Testis (tissue), 3 donors: ENCODE results near the gene CFAP65. TPM values are rescaled to one million over a fixed set of nuclear protein-coding genes. Genes with fewer than 3 reads are reported as not detected.

Experiments used
- DNase-seq: peaks from one replicate; pipeline ENCODE4 v3.0.0-alpha.2; 2019
- H3K27ac ChIP-seq, 2 donors: fragments of 200-600 bp; sonication (generic); one replicate each; pipeline ENCODE4 v1.5.1; 2019
- H3K27me3 ChIP-seq: fragments of 200-600 bp; sonication (generic); one replicate; pipeline ENCODE4 v1.5.1; 2019
- H3K36me3 ChIP-seq: fragments of 200-600 bp; sonication (generic); one replicate; pipeline ENCODE4 v1.5.1; 2017; ENCODE audit warnings: low read depth; ENCODE audit errors: missing control alignments
- H3K4me1 ChIP-seq: fragments of 200-600 bp; sonication (generic); one replicate; pipeline ENCODE4 v1.5.1; 2019
- H3K4me3 ChIP-seq, 2 donors: fragments of 200-600 bp; sonication (generic); one replicate each; pipeline ENCODE4 v1.5.1; 2017 to 2019
- H3K9me3 ChIP-seq: fragments of 200-600 bp; sonication (generic); one replicate; pipeline ENCODE4 v1.5.1; 2017
- CTCF ChIP-seq, 3 experiments: fragments of 450-650 bp in 2 of 3; fragments of 200-600 bp in 1 of 3; sonication (generic) in 1 of 3; IDR thresholded peaks; one replicate each; pipeline ENCODE4 v1.5.1; 2016 to 2019; ENCODE audit warnings: antibody characterized with exemption in 3 of 3, mild to moderate bottlenecking in 2 of 3, moderate library complexity in 1 of 3
- POLR2A ChIP-seq: fragments of 450-650 bp; IDR thresholded peaks from one replicate; pipeline ENCODE4 v1.6.1; 2017; ENCODE audit warnings: antibody characterized with exemption, mild to moderate bottlenecking, moderate library complexity
- WGBS, 2 donors: methylation state at CpG; one replicate each; pipeline ENCODE4 v1.1.5; 2018; 5-methylcytosine and 5-hydroxymethylcytosine counted together
- intact Hi-C: fragments of 100-400 bp; cut with DNase I; formaldehyde crosslinking; loops from one replicate; pipeline ENCODE4 v1.15.1; 2023; ENCODE audit warnings: low total_unique reads
- polyA plus RNA-seq: library from polyadenylated mRNA; stranded (reverse); fragments of 350-450 nt; fragmentation: Illumina TruSeq; extraction: RNeasy Lipid Tissue Mini Kit (QIAGEN cat#74804); gene quantifications from one replicate; pipeline ENCODE4 v1.2.3, GENCODE V29; 2014; ENCODE audit warnings: low read depth, low replicate concordance; ENCODE audit not compliant: insufficient read depth
- total RNA-seq, 2 donors: library from RNA; depleted of rRNA; stranded (reverse); fragments of >200 nt; gene quantifications; one replicate each; pipeline ENCODE4 v1.2.3, GENCODE V29; 2016

Gene CFAP65
- total and polyA plus RNA-seq, 3 donors from 2014 or later, result 15.5 to 42.9 (median 23.7) TPM

- no peak for TF ChIP-seq CTCF (IDR thresholded peaks at IDR 0.05)
- no peak for TF ChIP-seq POLR2A
- Histone ChIP-seq H3K9me3 (no peaks in the 10 kb centered on the region), H3K27ac (no peak overlapping the region), H3K36me3 (no peaks in the 10 kb centered on the region), H3K27me3 (no peaks in the 10 kb centered on the region), H3K4me3 (peak overlapping the region in 1 of 2 donors; percentile 21), H3K4me1 (peaks cover 17% of the 10 kb centered on the region)
- intact Hi-C loops, result no loop called here
- no peak for DNase-seq
- WGBS, 2 donors, result 0 to 2% methylated on average over 26 to 59 of the region's 70 CpGs
These were observed 39.5 kb downstream of the CFAP65 start for GRCh38 chr2:219001577-219002394.

GRCh38 chr2:219001100-219001576 is 40.2 kb downstream of the CFAP65 start:
- no peaks in the 10 kb centered on the region for H3K9me3 ChIP-seq
- H3K4me1 ChIP-seq, result peaks cover 17% of the 10 kb centered on the region
- no peaks in the 10 kb centered on the region for H3K27me3 ChIP-seq
- no peak overlapping the region for H3K27ac ChIP-seq
- intact Hi-C loops, result no loop called here
- no peak for DNase-seq
- H3K4me3 ChIP-seq, result no peak overlapping the region
- TF ChIP-seq POLR2A (no peak), CTCF (IDR thresholded peaks at IDR 0.05) (no peak)
- no peaks in the 10 kb centered on the region for H3K36me3 ChIP-seq
- WGBS, 2 donors, result 16 to 18% methylated on average over 6 to 24 of the region's 26 CpGs

GRCh38 chr2:219000569-219000960 is 40.8 kb downstream of the CFAP65 start:
- no peak overlapping the region for H3K27ac ChIP-seq
- intact Hi-C loops, result no loop called here
- TF ChIP-seq POLR2A (no peak), CTCF (IDR thresholded peaks at IDR 0.05) (no peak)
- H3K9me3 ChIP-seq, result no peaks in the 10 kb centered on the region
- H3K4me3 ChIP-seq, result no peak overlapping the region
- H3K36me3 ChIP-seq, result no peaks in the 10 kb centered on the region
- 44 to 60% methylated on average over 1 to 8 of the region's 8 CpGs for WGBS, 2 donors
- DNase-seq, result no peak
- H3K27me3 ChIP-seq, result no peaks in the 10 kb centered on the region
- H3K4me1 ChIP-seq, result peaks cover 17% of the 10 kb centered on the region

GRCh38 chr2:218999881-219000568 is 41.3 kb downstream of the CFAP65 start:
- no peaks in the 10 kb centered on the region for H3K9me3 ChIP-seq
- H3K27ac ChIP-seq, result no peak overlapping the region
- H3K4me3 ChIP-seq, result no peak overlapping the region
- TF ChIP-seq CTCF (IDR thresholded peaks at IDR 0.05) (no peak), POLR2A (no peak)
- H3K36me3 ChIP-seq, result no peaks in the 10 kb centered on the region
- H3K27me3 ChIP-seq, result no peaks in the 10 kb centered on the region
- intact Hi-C loops, result no loop called here
- DNase-seq, result no peak
- H3K4me1 ChIP-seq, result peaks cover 17% of the 10 kb centered on the region
- 28 to 38% methylated on average over 8 to 9 of the region's 9 CpGs for WGBS, 2 donors
